DMS53 (cell line): ENCODE results near the gene RNFT2.

Experiments
- DNase-seq: peaks from one replicate; lab custom pipeline; 2025; lab: John Stamatoyannopoulos, UW

Gene RNFT2

GRCh38 chr12:116737774-116738657, at the start of gene RNFT2, which contains the start of gene SPRING1:
Gene RNFT2 (plus strand): TSS chr12:116738315. CDS start chr12:116740498, 2,183 bp downstream.
Gene SPRING1 (minus strand): TSS chr12:116738069. CDS start chr12:116737900, 169 bp downstream.
- DNase-seq: peak; percentile 100

DNA sequence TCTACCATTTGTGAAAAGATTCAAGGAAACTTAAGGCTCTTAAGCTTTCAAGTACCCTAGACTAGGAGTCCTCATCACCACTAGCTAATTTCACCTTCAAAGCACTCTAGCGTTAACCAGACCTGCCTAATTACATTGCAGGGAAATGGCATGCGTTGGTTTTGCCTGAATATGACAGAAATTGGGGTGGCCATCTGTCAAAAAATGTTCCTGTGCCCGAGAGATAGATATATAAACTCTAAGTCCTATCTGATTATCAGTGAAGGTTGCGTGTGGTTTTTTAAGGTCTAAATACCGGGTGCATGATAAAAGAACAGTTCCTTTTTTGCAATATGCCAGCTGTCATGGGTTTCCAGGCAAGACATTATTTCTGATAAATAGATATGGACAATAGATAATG, 48.6 kb upstream of the RNFT2 start:
- no peak for DNase-seq

DNA sequence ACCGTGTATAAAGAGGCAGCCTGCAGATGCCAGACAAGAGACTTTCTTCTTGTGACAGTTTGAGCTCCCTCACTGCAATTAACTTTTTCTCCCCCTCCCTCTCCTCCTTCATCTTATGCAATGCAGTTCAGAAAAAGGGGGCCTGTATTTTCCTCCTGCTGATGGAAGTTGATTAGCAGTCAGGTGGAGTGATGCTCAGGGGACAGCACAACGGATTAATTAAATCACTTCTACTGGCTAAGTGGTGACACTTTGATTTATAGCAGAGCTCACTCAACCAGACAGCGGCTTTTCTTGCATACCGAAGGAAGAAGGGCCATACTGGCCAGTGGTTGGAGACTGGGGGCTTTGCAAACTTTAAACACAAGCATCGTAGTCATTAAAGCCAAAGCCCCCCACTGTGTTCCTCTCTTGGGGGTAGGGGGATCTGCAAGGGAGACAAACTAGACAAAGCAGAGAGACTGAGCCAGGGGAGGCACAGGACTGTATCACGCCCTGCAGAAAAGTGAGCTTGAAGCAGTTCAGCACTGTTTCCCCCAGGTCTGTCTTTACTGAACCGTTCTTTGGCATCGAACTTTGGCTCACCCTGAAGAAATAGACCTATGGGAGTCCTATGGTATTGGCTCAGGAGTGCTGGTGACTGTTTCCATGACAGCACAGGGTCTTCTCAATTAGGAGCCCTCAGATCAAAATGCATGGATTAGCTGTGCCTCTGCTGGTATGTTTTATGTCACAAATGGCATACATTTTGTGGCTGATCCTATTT, 48.0 kb upstream of the RNFT2 start:
- DNase-seq: no peak

DNA sequence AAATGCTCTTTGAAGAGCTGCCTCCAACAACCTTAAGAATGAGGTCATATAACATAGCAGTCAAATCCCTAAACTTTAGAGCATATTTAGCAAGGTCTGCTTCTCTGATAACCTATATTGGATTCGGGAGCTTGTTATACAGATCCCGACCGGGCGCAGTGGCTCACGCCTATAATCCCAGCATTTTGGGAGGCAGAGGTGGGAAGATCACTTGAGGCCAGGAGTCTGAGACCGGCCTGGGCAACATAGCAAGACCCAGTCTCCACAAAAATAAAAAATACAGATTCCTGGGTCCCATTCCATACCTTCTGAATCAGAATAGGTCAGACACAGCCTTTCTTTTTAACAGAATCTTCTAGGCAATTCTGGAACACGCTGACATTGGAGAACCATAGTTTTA, 46.9 kb upstream of the RNFT2 start:
- no peak for DNase-seq

- no peak for DNase-seq
Observed at GRCh38 chr12:116691636-116692035, 46.5 kb upstream of the RNFT2 start.

DNA sequence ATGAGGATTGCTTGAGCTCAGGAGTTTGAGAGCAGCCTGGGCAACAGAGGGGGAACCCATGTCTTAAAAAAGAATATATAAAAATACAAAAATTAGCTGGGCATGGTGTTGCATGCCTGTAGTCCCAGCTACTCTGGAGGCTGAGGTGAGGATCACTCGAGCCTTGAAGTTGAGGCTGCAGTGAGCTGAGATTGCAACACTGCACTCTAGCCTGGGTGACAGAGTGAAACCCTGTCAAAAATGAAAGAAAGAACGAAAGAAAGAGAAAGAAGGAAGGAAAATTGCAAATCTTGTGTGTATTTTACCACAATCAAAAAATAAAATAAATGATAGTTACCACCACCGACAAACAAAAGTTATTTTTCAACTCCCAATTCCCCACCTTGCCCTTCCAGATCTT, 45.5 kb upstream of the RNFT2 start:
- DNase-seq: no peak

DNA sequence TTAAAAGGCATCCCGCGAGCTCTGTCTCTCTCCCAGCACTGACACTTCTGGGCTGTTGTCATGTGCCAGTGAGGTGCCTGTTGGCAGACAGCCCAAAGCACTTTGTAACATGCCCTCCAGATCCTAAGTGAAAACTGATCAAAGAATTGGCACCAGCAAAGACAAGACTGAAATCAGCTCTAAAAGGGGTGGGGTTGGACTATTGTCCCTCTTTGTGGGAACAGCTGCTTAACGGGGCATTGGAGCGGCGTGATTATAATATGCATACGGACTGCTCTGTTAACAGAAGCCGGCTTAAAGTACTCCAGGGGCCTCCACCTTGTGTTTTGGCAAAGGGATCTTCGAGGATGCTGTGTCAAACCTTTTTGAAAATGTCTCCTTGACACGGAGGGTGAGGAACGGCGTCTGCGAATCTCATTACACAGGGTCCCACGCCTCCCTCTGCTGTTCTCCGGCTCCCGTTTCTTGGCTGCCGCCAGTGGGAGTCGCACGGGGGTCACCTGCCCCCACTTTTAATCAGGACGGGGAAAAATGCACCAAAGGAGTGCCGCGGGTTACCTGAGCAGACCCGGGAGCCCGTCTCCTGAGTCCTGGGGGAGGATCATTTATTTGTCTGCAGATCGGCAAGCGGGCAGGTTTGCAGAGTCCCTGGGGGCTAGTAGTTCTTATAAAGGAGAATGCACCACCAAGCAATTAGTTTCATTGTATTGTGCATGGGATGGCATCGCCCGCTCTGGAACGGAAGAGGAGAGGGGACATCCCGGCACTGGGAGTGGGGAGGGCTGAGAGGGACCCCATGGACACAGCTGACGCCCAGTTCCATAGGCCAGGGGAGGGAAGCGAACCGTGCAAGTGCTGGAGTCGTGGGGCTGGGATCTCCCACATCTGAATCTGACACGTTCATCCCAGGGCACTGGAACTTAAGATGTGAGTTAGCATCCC, 44.6 kb upstream of the RNFT2 start:
- peak; percentile 57 for DNase-seq

GRCh38 chr12:116694653-116695463, 43.3 kb upstream of the RNFT2 start:
- no peak for DNase-seq

DNA sequence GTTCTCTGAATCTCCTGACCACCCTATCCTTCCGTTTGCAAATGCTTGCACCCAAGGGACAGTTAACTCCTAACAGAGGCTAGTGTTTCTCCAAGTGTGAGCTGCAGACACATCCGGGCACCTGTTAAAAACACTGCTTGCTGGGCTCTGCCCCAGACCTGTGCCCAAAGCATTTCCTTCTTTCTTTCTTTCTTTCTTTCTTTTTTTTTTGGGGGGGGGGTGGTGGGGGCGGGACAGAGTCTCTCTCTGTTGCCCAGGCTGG, 42.7 kb upstream of the RNFT2 start:
- no peak for DNase-seq

DNA sequence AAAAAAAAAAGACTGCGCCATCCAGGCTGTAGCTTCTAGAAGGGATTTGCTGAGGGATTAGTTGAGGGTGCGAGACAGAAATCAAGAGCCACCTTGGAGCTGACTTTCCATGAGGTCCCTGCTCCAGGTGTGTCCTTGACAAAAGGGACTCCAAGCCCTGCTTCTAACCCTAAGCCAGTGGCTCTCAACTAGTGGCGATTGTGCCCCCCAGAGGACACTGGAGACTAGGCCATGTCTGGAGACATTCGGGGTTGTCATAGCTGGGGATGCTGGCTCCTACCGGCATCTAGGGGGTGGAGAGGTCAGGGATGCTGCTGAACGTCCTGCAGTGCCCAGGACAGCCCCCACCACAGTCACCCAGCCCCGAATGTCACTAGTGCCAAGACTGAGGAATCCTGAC, 40.8 kb upstream of the RNFT2 start:
- peak; percentile 92 for DNase-seq

DNA sequence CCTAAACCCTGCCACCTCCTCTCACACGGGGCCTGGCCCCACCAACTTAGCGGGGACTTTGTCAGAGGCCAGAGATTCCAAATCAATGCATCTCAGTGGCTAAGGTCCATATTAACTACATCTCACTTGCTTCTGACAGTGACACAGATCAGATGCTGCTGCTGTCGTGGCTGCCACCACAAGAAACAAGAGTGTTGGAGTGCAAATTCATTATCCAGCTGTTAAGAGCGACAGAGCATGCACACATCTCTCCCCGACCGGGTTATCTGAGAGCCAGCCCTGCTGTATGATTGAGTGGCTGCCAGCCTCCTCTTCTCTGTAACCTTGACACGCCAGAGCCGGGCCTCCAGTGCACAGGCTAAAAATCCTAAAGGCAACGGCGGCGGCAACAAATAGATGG, 40.4 kb upstream of the RNFT2 start:
- DNase-seq: peak; percentile 96

DNA sequence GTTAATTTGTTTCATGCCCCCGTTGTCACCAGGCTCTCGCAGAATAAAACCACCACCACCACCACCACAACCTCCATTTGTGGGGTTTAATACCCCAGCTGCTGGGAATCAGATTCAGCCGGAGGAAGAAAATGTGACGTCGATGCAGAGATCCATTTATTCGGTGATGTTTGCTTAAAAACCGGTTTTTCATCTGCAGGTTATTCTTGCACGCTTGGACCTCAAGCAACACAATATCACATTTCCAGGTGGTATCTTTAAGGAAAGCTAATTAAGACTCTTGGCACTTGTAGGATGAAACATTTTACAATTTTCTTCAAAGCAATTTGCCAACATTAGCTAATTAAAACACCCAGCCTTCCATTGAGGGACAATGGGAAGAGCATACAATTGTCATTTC, 40.0 kb upstream of the RNFT2 start:
- peak; percentile 97 for DNase-seq

DNA sequence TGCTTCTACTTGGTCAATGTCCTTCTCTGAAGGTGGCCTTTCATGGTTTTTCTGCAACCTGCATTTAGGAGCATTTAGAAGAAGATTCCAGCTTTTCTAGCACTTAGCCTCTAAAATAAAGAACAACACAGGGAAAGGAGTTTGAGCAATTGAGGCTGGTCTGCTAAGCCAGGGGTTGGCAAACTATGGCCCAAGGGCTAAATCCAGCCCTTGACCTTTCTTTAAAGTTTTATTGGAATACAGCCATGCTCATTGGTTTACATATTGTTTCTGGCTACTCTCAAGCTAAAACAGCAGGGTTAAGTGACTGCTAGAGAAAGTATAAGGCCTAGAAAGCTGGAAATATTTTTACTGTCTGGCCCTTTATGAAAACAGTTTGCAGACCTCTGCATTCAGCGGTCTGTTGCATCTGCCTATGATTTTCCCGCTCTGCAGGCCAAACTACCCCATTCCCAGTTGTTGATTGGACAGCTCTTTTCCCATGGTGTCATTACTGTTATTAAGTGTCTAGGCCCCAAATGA, 39.5 kb upstream of the RNFT2 start:
- no peak for DNase-seq

DNA sequence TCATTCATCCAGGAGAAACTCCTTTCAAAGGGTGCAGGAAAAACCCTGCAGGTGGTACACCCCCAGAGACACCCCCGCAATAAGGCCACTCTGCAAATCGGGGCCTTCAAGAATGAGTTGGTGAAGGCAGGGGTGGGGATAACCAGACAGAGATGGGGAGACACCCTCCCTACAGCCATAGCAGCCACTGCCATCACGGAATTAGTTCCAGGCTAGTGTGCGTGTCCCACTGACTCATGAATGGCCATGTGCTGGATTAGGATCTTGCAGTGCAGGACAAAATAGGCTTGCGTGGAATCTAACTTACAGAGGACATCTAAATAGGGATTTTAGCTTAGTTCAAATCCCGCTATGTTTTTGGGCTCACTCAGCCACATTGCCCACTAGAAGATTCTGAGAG, 38.0 kb upstream of the RNFT2 start:
- DNase-seq: no peak

DNA sequence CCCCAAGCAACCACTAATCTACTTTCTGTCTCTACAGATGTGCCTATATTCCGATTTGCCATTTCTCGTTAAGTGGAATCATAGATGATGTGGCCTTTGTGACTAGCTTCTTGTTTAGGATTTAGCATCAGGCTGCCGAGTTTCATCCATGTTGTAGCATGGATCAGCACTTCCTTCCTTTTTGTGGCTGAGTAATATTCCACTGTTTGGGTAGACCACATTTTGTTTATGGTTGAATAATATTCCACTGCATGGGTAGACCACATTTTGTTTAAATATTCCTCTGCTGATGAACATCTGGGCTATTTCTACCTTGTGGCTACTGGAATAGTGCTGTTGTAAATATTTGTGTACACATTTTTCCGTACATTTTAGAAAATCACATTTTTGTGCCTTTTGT, 36.7 kb upstream of the RNFT2 start:
- no peak for DNase-seq

DNA sequence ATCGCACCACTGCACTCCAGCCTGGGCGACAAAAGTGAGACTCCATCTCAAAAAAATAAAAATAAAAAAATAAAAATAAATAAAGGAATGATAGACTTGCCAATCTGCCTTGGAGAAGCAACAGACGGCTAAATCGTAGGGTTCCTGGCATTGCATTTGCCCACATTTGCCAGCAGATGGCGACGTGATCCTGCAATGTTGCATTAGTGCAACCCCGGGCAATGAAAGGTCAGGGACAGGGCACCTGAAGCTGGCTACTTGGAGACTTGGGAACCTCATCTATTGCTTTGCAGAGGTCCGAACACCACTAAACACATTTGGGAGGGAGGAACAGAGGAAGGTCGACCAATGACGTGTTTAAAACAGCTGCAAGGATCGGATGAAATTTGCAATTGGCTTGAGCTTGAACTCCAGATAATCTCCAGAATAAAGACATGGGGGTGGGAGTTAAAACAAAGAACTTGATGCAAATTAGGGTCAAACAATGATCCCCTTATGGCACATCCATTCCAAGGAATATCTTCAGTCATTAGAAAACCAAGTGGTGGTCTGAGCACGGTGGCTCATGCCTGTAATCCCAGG, 34.8 kb upstream of the RNFT2 start:
- DNase-seq: peak; percentile 88

DNA sequence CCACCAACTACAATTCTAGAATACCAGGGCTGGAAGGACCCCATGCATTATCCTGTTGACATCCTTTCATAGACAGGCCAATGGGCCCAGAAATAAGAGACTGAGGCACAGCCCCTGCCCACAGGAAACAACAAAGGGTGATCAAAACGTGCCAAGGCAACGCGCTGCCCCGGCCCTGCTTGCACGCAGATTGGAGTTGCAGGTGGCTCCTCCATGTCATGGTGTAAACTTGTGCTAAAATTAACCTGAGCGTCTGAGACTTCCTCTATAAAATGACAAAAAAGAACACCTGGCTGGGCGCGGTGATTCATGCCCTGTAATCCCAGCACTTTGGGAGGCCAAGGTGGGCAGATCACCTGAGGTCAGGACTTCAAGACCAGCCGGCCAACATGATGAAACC, 30.4 kb upstream of the RNFT2 start:
- DNase-seq: no peak

DNA sequence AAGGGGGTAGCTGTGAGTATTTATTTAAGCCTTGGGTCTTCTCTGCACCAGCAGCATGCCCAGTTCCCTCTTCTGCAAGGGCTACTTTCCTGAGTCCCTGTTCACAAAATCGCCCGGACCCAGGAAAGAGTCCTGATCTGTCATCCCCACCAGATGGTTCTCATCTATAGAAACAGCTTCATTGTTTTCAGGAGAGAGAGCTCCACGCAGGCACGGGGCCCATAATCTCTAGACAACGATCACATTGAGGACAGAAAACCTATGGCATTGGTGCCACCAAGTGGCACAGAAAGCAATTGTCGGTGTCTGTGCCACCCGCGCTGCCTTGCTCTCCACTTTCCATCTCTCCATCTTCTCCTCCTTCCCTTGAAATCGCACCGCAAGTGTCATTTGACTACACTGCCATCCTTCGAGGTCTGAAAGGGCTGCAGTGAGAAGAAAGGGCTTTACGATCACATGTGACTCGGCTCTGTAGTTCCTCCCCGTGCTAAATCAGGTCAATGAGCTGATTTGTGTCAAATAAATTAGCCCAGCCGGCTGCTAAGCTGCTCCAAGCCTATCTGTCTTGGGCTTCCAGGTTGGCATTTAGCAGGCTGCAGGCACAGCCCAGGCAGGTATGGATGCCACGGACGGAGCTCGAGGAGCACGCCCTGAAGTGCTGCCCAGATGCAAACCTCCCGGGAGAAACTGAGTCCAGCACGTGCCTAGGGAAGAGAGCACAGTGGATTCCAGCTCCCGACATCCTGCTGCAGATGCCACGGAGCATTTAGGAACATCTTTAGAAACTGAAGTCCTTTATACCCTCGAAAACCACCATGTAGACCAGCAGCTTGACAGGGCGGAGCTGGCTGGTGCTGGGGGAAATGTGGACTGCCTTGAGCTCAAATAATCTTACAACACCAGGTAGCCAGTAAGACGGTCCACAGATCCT, 29.0 kb upstream of the RNFT2 start:
- peak; percentile 93 for DNase-seq

GRCh38 chr12:116709768-116710167, 28.3 kb upstream of the RNFT2 start:
- no peak for DNase-seq
